Peyer's patch (tissue), 4 donors: ENCODE data around the gene BTBD6.

ENCODE experiments used
- POLR2A ChIP-seq, 2 donors: fragments of 450-650 bp; IDR thresholded peaks; one replicate each; pipeline ENCODE4 v1.5.1; 2017; ENCODE audit warnings: antibody characterized with exemption in 2 of 2, mild to moderate bottlenecking in 2 of 2, moderate library complexity in 2 of 2
- TF ChIP-seq, protein P1 (sequence below), 6 experiments: fragments of 450-650 bp in 4 of 6; fragments of 200-600 bp in 2 of 6; sonication (generic) in 1 of 6; IDR thresholded peaks; one replicate each; pipeline ENCODE4 v1.5.1; 2017 to 2019; ENCODE audit warnings: antibody characterized with exemption in 6 of 6, mild to moderate bottlenecking in 3 of 6, moderate library complexity in 1 of 6

DNA sequence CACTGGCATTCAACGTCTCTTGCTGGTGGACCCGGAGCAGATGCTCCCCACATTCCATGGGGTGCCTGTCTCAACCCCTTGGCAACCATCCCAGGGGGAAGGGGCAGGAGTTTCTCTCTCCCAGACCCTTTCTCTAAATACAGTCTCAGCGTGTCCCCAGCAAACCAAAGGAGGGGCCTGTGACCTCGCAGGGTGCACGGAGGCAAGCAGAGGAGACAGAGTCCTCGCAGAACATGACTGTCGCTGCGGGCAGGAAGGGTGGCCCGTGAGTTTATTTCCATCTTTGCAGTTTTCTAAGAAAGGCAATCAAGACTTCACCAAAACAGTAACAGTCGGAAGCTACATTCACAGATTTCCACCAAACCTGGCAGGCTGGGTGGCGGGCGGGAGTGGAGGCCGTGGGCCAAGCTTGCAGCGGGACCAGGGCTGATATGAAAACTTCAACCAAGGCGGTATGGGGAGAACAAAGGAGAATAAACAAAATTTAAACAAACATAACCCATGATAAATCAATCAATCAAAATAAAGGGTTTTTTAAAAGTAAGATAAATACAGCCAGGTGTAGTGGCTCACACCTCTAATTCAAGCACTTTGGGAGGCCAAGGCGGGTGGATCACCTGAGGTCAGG is 33.9 kb downstream of the BTBD6 start:
- TF ChIP-seq, protein P1, sequence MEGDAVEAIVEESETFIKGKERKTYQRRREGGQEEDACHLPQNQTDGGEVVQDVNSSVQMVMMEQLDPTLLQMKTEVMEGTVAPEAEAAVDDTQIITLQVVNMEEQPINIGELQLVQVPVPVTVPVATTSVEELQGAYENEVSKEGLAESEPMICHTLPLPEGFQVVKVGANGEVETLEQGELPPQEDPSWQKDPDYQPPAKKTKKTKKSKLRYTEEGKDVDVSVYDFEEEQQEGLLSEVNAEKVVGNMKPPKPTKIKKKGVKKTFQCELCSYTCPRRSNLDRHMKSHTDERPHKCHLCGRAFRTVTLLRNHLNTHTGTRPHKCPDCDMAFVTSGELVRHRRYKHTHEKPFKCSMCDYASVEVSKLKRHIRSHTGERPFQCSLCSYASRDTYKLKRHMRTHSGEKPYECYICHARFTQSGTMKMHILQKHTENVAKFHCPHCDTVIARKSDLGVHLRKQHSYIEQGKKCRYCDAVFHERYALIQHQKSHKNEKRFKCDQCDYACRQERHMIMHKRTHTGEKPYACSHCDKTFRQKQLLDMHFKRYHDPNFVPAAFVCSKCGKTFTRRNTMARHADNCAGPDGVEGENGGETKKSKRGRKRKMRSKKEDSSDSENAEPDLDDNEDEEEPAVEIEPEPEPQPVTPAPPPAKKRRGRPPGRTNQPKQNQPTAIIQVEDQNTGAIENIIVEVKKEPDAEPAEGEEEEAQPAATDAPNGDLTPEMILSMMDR (IDR thresholded peaks at IDR 0.05), result no peak
- no peak for TF ChIP-seq POLR2A (IDR thresholded peaks at IDR 0.05)
